Activated naive CD4-positive, alpha-beta T cell treated with anti-CD3 and anti-CD28 coated beads for 36 hours (primary cell): Measurements from ENCODE around the gene RNF103. TPM values are rescaled to one million over a fixed set of nuclear protein-coding genes. Genes with fewer than 3 reads are reported as not detected.
"Not testable (repeated sequence)": the region's sequence is repeated elsewhere in the genome, so short reads cannot be mapped to it uniquely, and the experiment has no call there.

Experiments used
- CTCF ChIA-PET: fragments of 350-600 bp; sonication (Branson Sonifier 250); formaldehyde crosslinking; loops from one replicate; lab custom pipeline; 2021; ENCODE audit warnings: antibody characterized with exemption; lab: Charles Lee
- DNase-seq: peaks from one replicate; pipeline ENCODE4 v3.0.0-alpha.2; 2020
- H3K27ac Mint-ChIP-seq: one replicate; pipeline ENCODE4 v1.8.0; 2021; ENCODE audit warnings: mild to moderate bottlenecking, mixed read lengths
- H3K27me3 Mint-ChIP-seq: one replicate; pipeline ENCODE4 v1.8.0; 2021; ENCODE audit warnings: low read depth, mixed read lengths
- H3K36me3 Mint-ChIP-seq: one replicate; pipeline ENCODE4 v1.8.0; 2021; ENCODE audit warnings: low read depth, mixed read lengths
- H3K4me1 Mint-ChIP-seq: one replicate; pipeline ENCODE4 v1.8.0; 2021; ENCODE audit warnings: low read depth, mixed read lengths
- H3K4me3 Mint-ChIP-seq: one replicate; pipeline ENCODE4 v1.8.0; 2021; ENCODE audit warnings: mild to moderate bottlenecking, moderate library complexity, mixed read lengths
- H3K9me3 Mint-ChIP-seq: one replicate; pipeline ENCODE4 v1.8.0; 2021; ENCODE audit warnings: mixed read lengths
- intact Hi-C: fragments of 100-400 bp; cut with micrococcal nuclease; formaldehyde crosslinking; loops from one replicate; pipeline ENCODE4 v1.15.1; 2023
- total RNA-seq, 2 experiments: library from RNA; stranded (reverse); gene quantifications; one replicate each; pipeline ENCODE4 v1.2.3, GENCODE V29; 2021

RNF103 gene
- total RNA-seq, 2 experiments from 2014 or later, result 10.7 to 11.8 TPM

- intact Hi-C loops, result no loop called here
- CTCF ChIA-PET, result interaction anchor here (1.4 kb wide), 1 partner anchor 10 kb away, joined by 4 read pairs; no protein-coding TSS in a partner anchor
- no peak overlapping the region for H3K4me3 Mint-ChIP-seq
- H3K4me1 Mint-ChIP-seq, result no peaks in the 10 kb centered on the region
- H3K9me3 Mint-ChIP-seq, result peaks cover 2% of the 10 kb centered on the region
- DNase-seq, result no peak
- H3K36me3 Mint-ChIP-seq, result peaks cover 2% of the 10 kb centered on the region
- H3K27ac Mint-ChIP-seq, result no peak overlapping the region
- peaks cover 4% of the 10 kb centered on the region for H3K27me3 Mint-ChIP-seq
These were observed 31.0 kb downstream of the RNF103 start for GRCh38 chr2:86592547-86593230.

DNA sequence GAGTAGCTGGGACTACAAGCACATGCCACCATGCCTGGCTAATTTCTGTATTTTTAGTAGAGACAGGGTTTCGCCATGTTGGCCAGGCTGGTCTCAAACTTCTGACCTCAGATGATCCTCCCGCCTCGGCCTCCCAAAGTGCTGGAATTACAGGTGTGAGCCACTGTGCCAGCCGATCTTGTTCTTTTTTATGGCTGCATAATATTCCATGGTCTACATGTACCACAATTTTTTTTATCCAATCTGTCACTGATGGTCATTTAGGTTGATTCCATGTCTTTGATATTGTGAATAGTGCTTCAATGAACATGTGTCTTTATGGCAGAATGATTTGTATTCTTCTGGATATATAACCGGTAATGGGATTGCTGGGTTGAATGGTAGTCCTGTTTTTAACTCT is 34.0 kb downstream of the RNF103 start:
- H3K27ac Mint-ChIP-seq, H3K4me1 Mint-ChIP-seq, H3K27me3 Mint-ChIP-seq, H3K36me3 Mint-ChIP-seq, H3K9me3 Mint-ChIP-seq, DNase-seq, H3K4me3 Mint-ChIP-seq, intact Hi-C loops, CTCF ChIA-PET: not testable (repeated sequence)

GRCh38 chr2:86584151-86584913 is 39.3 kb downstream of the RNF103 start:
- peaks cover 5% of the 10 kb centered on the region for H3K9me3 Mint-ChIP-seq
- intact Hi-C loops, result loop anchor here (1.0 to 2.0 kb wide), 2 partner anchors 14 to 39 kb away; partner anchors contain the start of gene RNF103
- CTCF ChIA-PET, result interaction anchor here (0.5 to 1.0 kb wide), 2 partner anchors 15 to 216 kb away, joined by 3 to 4 read pairs; no protein-coding TSS in a partner anchor
- no peaks in the 10 kb centered on the region for H3K27me3 Mint-ChIP-seq
- H3K4me1 Mint-ChIP-seq, result peaks cover 18% of the 10 kb centered on the region
- H3K36me3 Mint-ChIP-seq, result no peaks in the 10 kb centered on the region
- DNase-seq, result peak; percentile 22
- H3K4me3 Mint-ChIP-seq, result no peak overlapping the region
- H3K27ac Mint-ChIP-seq, result peak overlapping the region; percentile 71

- Mint-ChIP-seq H3K9me3 (peaks cover 8% of the 10 kb centered on the region), H3K36me3 (no peaks in the 10 kb centered on the region), H3K4me3 (no peak overlapping the region), H3K27ac (no peak overlapping the region), H3K4me1 (peaks cover 18% of the 10 kb centered on the region), H3K27me3 (no peaks in the 10 kb centered on the region)
- CTCF ChIA-PET, result no interaction called here
- intact Hi-C loops, result no loop called here
- no peak for DNase-seq
These were observed 43.1 kb downstream of the RNF103 start for GRCh38 chr2:86580560-86580959.

GRCh38 chr2:86577817-86578456 is 45.7 kb downstream of the RNF103 start:
- H3K27me3 Mint-ChIP-seq, result no peaks in the 10 kb centered on the region
- H3K4me3 Mint-ChIP-seq, result no peak overlapping the region
- intact Hi-C loops, result no loop called here
- no peaks in the 10 kb centered on the region for H3K4me1 Mint-ChIP-seq
- CTCF ChIA-PET, result no interaction called here
- DNase-seq, result no peak
- H3K36me3 Mint-ChIP-seq, result no peaks in the 10 kb centered on the region
- peaks cover 8% of the 10 kb centered on the region for H3K9me3 Mint-ChIP-seq
- H3K27ac Mint-ChIP-seq, result no peak overlapping the region

GRCh38 chr2:86570059-86570458 is 53.6 kb downstream of the RNF103 start:
- intact Hi-C loops, result loop anchor here (2.0 kb wide), 1 partner anchor 15 kb away; no protein-coding TSS in a partner anchor
- Mint-ChIP-seq H3K36me3 (no peaks in the 10 kb centered on the region), H3K27ac (no peak overlapping the region), H3K9me3 (no peaks in the 10 kb centered on the region), H3K4me3 (no peak overlapping the region), H3K4me1 (no peaks in the 10 kb centered on the region), H3K27me3 (no peaks in the 10 kb centered on the region)
- no peak for DNase-seq
- CTCF ChIA-PET, result interaction anchor here (0.8 kb wide), 1 partner anchor 11 kb away, joined by 3 read pairs; no protein-coding TSS in a partner anchor

GRCh38 chr2:86566821-86567190 is 56.9 kb downstream of the RNF103 start:
- no peak for DNase-seq
- intact Hi-C loops, result loop anchor here (10.0 kb wide), 2 partner anchors 372 to 462 kb away; partner anchors contain the start of genes IMMT, MRPL35, POLR1A and PTCD3
- CTCF ChIA-PET, result no interaction called here
- Mint-ChIP-seq H3K4me3 (no peak overlapping the region), H3K36me3 (peaks cover 6% of the 10 kb centered on the region), H3K27me3 (no peaks in the 10 kb centered on the region), H3K4me1 (peaks cover 13% of the 10 kb centered on the region), H3K9me3 (no peaks in the 10 kb centered on the region), H3K27ac (no peak overlapping the region)

DNA sequence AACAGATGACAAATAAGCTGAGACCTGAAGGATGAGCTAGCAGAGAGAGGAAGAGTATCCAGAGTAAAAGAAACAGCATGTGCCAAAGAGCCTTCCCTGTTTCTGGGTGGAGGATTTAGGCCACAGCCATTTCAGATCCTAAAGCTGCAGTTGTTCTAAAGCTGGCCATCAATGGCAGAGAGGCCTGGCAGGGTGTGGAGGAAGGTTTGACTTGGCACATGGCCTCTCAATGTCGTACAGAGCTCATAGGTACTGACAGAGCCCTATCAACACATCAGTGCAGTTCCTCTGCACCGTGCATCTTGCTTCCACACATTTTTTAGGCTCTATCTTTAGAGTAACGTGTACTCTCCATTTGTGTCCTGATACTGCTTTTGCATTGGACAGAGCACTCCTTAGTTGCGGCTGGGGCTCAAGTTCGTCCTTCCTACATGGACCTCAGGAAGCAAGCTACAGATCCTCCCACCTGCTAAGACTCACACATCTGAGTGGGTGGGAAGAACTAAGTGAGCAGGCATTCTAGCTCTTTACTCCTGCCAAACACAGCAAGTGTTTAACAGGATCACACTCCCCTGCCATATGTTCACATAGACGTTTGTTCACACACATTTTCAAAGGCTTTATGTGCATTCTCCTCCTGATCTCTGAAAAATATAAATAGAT is 57.4 kb downstream of the RNF103 start:
- Mint-ChIP-seq H3K4me1 (peaks cover 18% of the 10 kb centered on the region), H3K27ac (no peak overlapping the region), H3K4me3 (no peak overlapping the region), H3K27me3 (no peaks in the 10 kb centered on the region), H3K9me3 (no peaks in the 10 kb centered on the region), H3K36me3 (peaks cover 6% of the 10 kb centered on the region)
- intact Hi-C loops, result loop anchor here (10.0 kb wide), 2 partner anchors 371 to 461 kb away; partner anchors contain the start of genes IMMT, MRPL35, POLR1A and PTCD3
- no peak for DNase-seq
- CTCF ChIA-PET, result no interaction called here

DNA sequence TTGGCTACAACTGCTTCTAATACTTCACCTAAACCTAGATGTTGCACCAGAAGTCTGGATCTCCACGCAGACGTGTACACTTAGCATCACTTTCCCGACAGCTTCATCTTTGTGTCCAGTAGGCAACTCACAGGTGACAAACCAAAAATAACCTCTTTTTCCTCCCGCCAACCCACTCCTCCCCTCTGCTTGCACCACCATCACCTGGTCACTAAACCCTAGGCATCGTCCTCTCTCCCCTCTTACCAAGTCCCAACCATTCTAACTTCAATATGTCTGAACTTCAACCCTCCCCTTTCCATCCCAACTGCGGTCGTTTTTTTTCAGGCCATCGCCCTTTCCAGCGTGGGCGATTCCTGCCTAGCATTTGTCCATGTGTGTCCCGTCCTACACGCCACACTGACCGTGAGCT is 60.0 kb downstream of the RNF103 start:
- peaks cover 25% of the 10 kb centered on the region for H3K4me1 Mint-ChIP-seq
- CTCF ChIA-PET, result interaction anchor here (1.2 kb wide), 1 partner anchor 59 kb away, joined by 3 read pairs; no protein-coding TSS in a partner anchor
- intact Hi-C loops, result loop anchor here (1.0 to 10.0 kb wide), 7 partner anchors 59 to 951 kb away; partner anchors contain the start of genes C2orf68, IMMT, KDM3A and MRPL35

DNA sequence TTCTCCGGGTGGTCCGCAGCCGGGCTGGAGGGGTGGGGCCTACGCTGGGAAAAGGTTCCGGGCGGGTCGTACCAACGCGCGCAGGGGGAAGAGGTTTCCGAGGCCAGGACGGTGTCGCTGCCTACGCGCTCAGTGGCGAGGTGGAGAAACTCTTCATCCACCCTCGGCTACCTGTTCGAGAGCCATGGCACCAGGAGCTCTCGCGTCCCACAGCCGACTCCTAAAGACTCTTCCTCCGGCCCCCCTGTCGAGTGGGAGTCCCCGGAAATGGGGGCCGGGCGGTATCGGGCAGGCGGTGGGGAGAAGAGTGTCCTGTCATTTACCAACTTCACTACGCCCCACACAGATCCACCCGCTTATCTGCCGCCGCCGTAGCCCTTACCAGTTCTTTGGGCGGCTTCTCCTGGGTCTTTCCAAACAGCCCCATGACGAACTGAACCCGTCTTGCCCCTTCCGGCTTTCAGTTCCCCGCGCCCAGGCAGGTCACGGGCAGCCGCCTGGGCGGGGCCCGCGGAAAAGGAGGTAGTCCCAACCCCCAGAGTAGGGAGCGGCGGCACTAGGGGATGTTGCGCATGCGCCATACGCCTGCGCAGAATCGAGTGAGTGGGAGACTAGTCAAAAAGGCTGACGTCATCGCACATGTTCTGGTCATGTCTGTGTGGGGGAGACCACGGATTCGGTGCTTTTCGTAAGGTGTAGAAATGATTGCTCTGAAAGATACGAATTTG is 60.6 kb downstream of the RNF103 start, which contains the start of gene CHMP3:
Gene CHMP3 (minus strand): TSS at position 522 of the 728 bp plus-strand sequence. CDS start 95 bp downstream, at position 427.
- no peaks in the 10 kb centered on the region for H3K27me3 Mint-ChIP-seq
- peaks cover 17% of the 10 kb centered on the region for H3K36me3 Mint-ChIP-seq
- H3K9me3 Mint-ChIP-seq, result no peaks in the 10 kb centered on the region
- CTCF ChIA-PET, result interaction anchor here (1.2 kb wide), 1 partner anchor 59 kb away, joined by 3 read pairs; no protein-coding TSS in a partner anchor
- H3K4me3 Mint-ChIP-seq, result peak within 1 kb of the TSS; percentile 92
- intact Hi-C loops, result loop anchor here (1.0 to 10.0 kb wide), 8 partner anchors 10 to 951 kb away; partner anchors contain the start of genes C2orf68, IMMT, KDM3A and MRPL35
- peaks cover 25% of the 10 kb centered on the region for H3K4me1 Mint-ChIP-seq
- DNase-seq, result peak; percentile 97
- H3K27ac Mint-ChIP-seq, result peak within 1 kb of the TSS; percentile 99

More for the DNA sequence above, 60.0 kb downstream of the RNF103 start:
- no peaks in the 10 kb centered on the region for H3K9me3 Mint-ChIP-seq
- peaks cover 17% of the 10 kb centered on the region for H3K36me3 Mint-ChIP-seq
- DNase-seq, result no peak
- peak overlapping the region; percentile 99 for H3K27ac Mint-ChIP-seq
- no peaks in the 10 kb centered on the region for H3K27me3 Mint-ChIP-seq
- H3K4me3 Mint-ChIP-seq, result peak overlapping the region; percentile 92

DNA sequence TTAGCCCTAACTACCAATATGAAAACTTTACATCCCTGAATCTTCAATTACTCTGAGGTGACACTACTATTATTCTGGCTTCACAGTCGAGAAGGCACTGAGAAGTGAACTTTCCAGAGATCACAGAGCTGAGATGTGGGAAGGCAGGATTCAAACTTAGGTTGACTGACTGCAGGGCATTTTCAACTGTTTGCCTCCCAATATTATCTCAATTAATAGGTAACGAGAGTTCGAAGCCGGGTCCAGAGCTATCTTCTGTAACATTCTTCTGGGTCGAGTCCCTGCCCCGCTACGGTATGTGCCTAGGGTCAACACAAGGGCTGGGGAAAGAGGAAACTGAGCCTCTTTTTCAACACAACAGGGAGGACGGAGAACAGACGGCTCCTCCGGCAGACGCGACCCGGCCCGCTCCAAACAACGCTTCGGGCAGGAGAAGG is 61.2 kb downstream of the RNF103 start:
- DNase-seq, result no peak
- Mint-ChIP-seq H3K4me1 (peaks cover 25% of the 10 kb centered on the region), H3K27me3 (no peaks in the 10 kb centered on the region), H3K36me3 (peaks cover 17% of the 10 kb centered on the region), H3K9me3 (no peaks in the 10 kb centered on the region), H3K4me3 (peak overlapping the region; percentile 92), H3K27ac (peak overlapping the region; percentile 99)
- intact Hi-C loops, result loop anchor here (1.0 to 10.0 kb wide), 7 partner anchors 9 to 950 kb away; partner anchors contain the start of genes C2orf68, IMMT, MRPL35 and POLR1A
- CTCF ChIA-PET, result no interaction called here
